H9 (cell line): ENCODE results near the gene PRPSAP2. TPM values are rescaled to one million over a fixed set of nuclear protein-coding genes. Genes with fewer than 3 reads are reported as not detected.

Source experiments
- DNase-seq: peaks from one replicate; pipeline ENCODE4 v3.0.0-alpha.2; 2017
- H2AFZ ChIP-seq: one replicate; pipeline ENCODE4 v1.6.1; 2013; ENCODE audit warnings: mild to moderate bottlenecking, low read length, control low read depth, moderate library complexity
- H2AK5ac ChIP-seq: 2 replicates; pipeline ENCODE4 v1.6.1; 2013; ENCODE audit warnings: low read length, control low read depth, mixed read lengths; ENCODE audit not compliant: insufficient read length
- H2BK120ac ChIP-seq: one replicate; pipeline ENCODE4 v1.6.1; 2013; ENCODE audit warnings: low read depth, mild to moderate bottlenecking, low read length, control low read depth, inconsistent platforms; ENCODE audit not compliant: poor library complexity, severe bottlenecking
- H2BK12ac ChIP-seq: 2 replicates; pipeline ENCODE4 v1.6.1; 2013; ENCODE audit warnings: low read length, control low read depth, mixed read lengths, low read depth; ENCODE audit not compliant: insufficient read length
- H2BK15ac ChIP-seq: 2 replicates; pipeline ENCODE4 v1.6.1; 2013; ENCODE audit warnings: low read depth, low read length, control low read depth
- H2BK20ac ChIP-seq: one replicate; pipeline ENCODE4 v1.6.1; 2013; ENCODE audit warnings: low read depth, mild to moderate bottlenecking, low read length, control low read depth, inconsistent platforms; ENCODE audit not compliant: poor library complexity, severe bottlenecking
- H2BK5ac ChIP-seq: 2 replicates; pipeline ENCODE4 v1.6.1; 2013; ENCODE audit warnings: low read length, control low read depth, mixed read lengths; ENCODE audit not compliant: insufficient read length
- H3K14ac ChIP-seq: 2 replicates; pipeline ENCODE4 v1.6.1; 2013; ENCODE audit warnings: low read length, control low read depth; ENCODE audit not compliant: insufficient read depth
- H3K18ac ChIP-seq: 2 replicates; pipeline ENCODE4 v1.6.1; 2013; ENCODE audit warnings: low read depth, mild to moderate bottlenecking, mixed read lengths, low read length, control low read depth; ENCODE audit not compliant: insufficient read length
- H3K23ac ChIP-seq: 2 replicates; pipeline ENCODE4 v1.6.1; 2013; ENCODE audit warnings: low read length, control low read depth, mixed read lengths, low read depth; ENCODE audit not compliant: insufficient read length
- H3K23me2 ChIP-seq: 2 replicates; pipeline ENCODE4 v1.6.1; 2013; ENCODE audit warnings: low read depth, mild to moderate bottlenecking, mixed read lengths, low read length, control low read depth; ENCODE audit not compliant: insufficient read length, poor library complexity, severe bottlenecking
- H3K27ac ChIP-seq: 2 replicates; pipeline ENCODE4 v1.5.1; 2013; ENCODE audit warnings: low read length, control low read depth, mixed read lengths, low read depth; ENCODE audit not compliant: insufficient read length
- H3K27me3 ChIP-seq: 2 replicates; pipeline ENCODE4 v1.6.1; 2013; ENCODE audit warnings: low read length, control low read depth, inconsistent platforms; ENCODE audit not compliant: insufficient read depth
- H3K4ac ChIP-seq: 2 replicates; pipeline ENCODE4 v1.6.1; 2013; ENCODE audit warnings: low read depth, mild to moderate bottlenecking, control low read depth, inconsistent platforms, low read length, moderate library complexity
- H3K4me1 ChIP-seq: 2 replicates; pipeline ENCODE4 v1.6.1; 2013; ENCODE audit warnings: low read length, control low read depth, inconsistent platforms; ENCODE audit not compliant: insufficient read depth
- H3K4me2 ChIP-seq: 2 replicates; pipeline ENCODE4 v1.6.1; 2013; ENCODE audit warnings: low read length, control low read depth, mixed read lengths; ENCODE audit not compliant: insufficient read length, insufficient read depth
- H3K56ac ChIP-seq: 2 replicates; pipeline ENCODE4 v1.6.1; 2013; ENCODE audit warnings: low read depth, mild to moderate bottlenecking, mixed read lengths, low read length, control low read depth; ENCODE audit not compliant: insufficient read length
- H3K79me1 ChIP-seq: 2 replicates; pipeline ENCODE4 v1.6.1; 2013; ENCODE audit warnings: low read depth, mild to moderate bottlenecking, moderate library complexity, low read length, control low read depth, inconsistent platforms; ENCODE audit not compliant: insufficient read depth, poor library complexity, severe bottlenecking
- H3K79me2 ChIP-seq: 2 replicates; pipeline ENCODE4 v1.6.1; 2013; ENCODE audit warnings: low read length, control low read depth, inconsistent platforms; ENCODE audit not compliant: insufficient read depth
- H3K9ac ChIP-seq: 2 replicates; pipeline ENCODE4 v1.6.1; 2013; ENCODE audit warnings: low read length, control low read depth, mixed read lengths; ENCODE audit not compliant: insufficient read length; ENCODE audit errors: extremely low read depth
- H3K9me3 ChIP-seq: one replicate; pipeline ENCODE4 v1.6.1; 2013; ENCODE audit warnings: low read depth, low read length, inconsistent platforms; ENCODE audit not compliant: control insufficient read depth
- H3T11ph ChIP-seq: one replicate; pipeline ENCODE4 v1.6.1; 2013; ENCODE audit warnings: mild to moderate bottlenecking, low read length, control low read depth, inconsistent platforms
- H4K20me1 ChIP-seq: one replicate; pipeline ENCODE4 v1.6.1; 2013; ENCODE audit not compliant: control insufficient read depth, insufficient read length, insufficient read depth
- H4K5ac ChIP-seq: 2 replicates; pipeline ENCODE4 v1.6.1; 2013; ENCODE audit warnings: low read depth, mild to moderate bottlenecking, mixed read lengths, low read length, control low read depth; ENCODE audit not compliant: insufficient read length
- H4K8ac ChIP-seq: replicated peaks from 2 replicates; pipeline ENCODE4 v1.6.1; 2013; ENCODE audit warnings: low read length, control low read depth, mixed read lengths, low read depth; ENCODE audit not compliant: insufficient read length
- H4K91ac ChIP-seq: 2 replicates; pipeline ENCODE4 v1.6.1; 2013; ENCODE audit warnings: low read depth, mild to moderate bottlenecking, moderate library complexity, mixed read lengths, low read length, control low read depth; ENCODE audit not compliant: insufficient read length
- H3K27ac Mint-ChIP-seq, 3 experiments: 2 replicates in 2 of 3; 3 replicates in 1 of 3; pipeline ENCODE4 v1.8.0; 2020 to 2021; ENCODE audit warnings: mixed read lengths in 3 of 3, mild to moderate bottlenecking in 1 of 3, moderate library complexity in 1 of 3
- H3K27me3 Mint-ChIP-seq: 2 replicates; pipeline ENCODE4 v1.8.0; 2021; ENCODE audit warnings: low read depth, mild to moderate bottlenecking, moderate library complexity, mixed read lengths
- H3K36me3 Mint-ChIP-seq, 3 experiments: 2 replicates in 2 of 3; 3 replicates in 1 of 3; pipeline ENCODE4 v1.8.0; 2020 to 2021; ENCODE audit warnings: low read depth in 3 of 3, mixed read lengths in 3 of 3; ENCODE audit not compliant: insufficient read depth in 1 of 3
- H3K4me1 Mint-ChIP-seq, 2 experiments: 2 replicates each; pipeline ENCODE4 v1.8.0; 2020; ENCODE audit warnings: mixed read lengths in 2 of 2
- H3K4me3 Mint-ChIP-seq, 2 experiments: 2 replicates in 1 of 2; 3 replicates in 1 of 2; pipeline ENCODE4 v1.8.0; 2020 to 2021; ENCODE audit warnings: mild to moderate bottlenecking in 2 of 2, mixed read lengths in 2 of 2, moderate library complexity in 1 of 2
- H3K9me3 Mint-ChIP-seq, 2 experiments: 2 replicates in 1 of 2; 3 replicates in 1 of 2; pipeline ENCODE4 v1.8.0; 2020; ENCODE audit warnings: mild to moderate bottlenecking in 2 of 2, mixed read lengths in 2 of 2, moderate library complexity in 1 of 2
- CTCF ChIP-seq: fragments of 200-600 bp; sonication (generic); conservative IDR thresholded peaks from 3 replicates; pipeline ENCODE4 v1.8.0; 2021; ENCODE audit warnings: antibody characterized with exemption, mild to moderate bottlenecking
- WGBS: extraction: QIAGEN DNeasy Blood & Tissue Kit; methylation state at CpG from one replicate; pipeline ENCODE4 v1.1.7; 2013; ENCODE audit warnings: missing lambda C conversion rate, low lambda C conversion rate, mixed read lengths; ENCODE audit not compliant: insufficient read length; ENCODE audit errors: extremely low coverage; 5-methylcytosine and 5-hydroxymethylcytosine counted together
- total RNA-seq: library from RNA; stranded (reverse); gene quantifications from 2 replicates; pipeline ENCODE4 v1.2.1, GENCODE V29; 2021

The PRPSAP2 gene
- total RNA-seq, 1 experiment from 2014 or later: 58.0 TPM

DNA sequence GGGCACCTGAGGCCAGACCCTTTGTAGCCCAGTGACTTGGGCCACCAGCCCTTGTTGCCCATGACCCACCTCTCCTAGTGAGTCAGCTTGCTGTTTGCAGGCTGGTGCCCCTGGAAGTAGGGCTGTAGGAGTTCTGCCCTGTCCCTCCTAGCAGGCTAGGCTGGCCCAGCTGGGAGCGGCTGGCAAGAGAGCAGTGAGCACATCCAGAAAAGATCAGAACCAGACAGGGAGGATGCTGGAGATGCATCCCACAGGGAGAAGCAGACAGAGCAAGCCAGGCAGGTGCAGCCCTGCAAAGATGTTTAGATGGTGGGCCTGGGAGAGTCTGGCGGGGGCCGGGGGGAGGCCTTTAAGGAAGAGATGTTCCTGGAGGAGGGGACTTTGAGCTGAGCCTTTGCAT is 96.4 kb downstream of the PRPSAP2 start:
- Histone ChIP-seq H3K79me1 (no peaks in the 10 kb centered on the region), H3K79me2 (no peaks in the 10 kb centered on the region), H2BK120ac (no peak overlapping the region), H2AFZ (no peak overlapping the region), H3K27ac (no peak overlapping the region), H3K4ac (no peak overlapping the region), H3K9me3 (no peaks in the 10 kb centered on the region), H4K8ac (no peak overlapping the region), H3K4me1 (no peaks in the 10 kb centered on the region), H3K23me2 (no peaks in the 10 kb centered on the region), H4K5ac (no peak overlapping the region), H4K20me1 (no peaks in the 10 kb centered on the region), H2BK20ac (no peak overlapping the region), H2AK5ac (no peak overlapping the region), H3K18ac (no peak overlapping the region), H4K91ac (no peak overlapping the region), H3K23ac (no peak overlapping the region), H2BK15ac (no peak overlapping the region), H3K56ac (no peak overlapping the region), H3K9ac (no peak overlapping the region), H3K27me3 (no peaks in the 10 kb centered on the region), H3K4me2 (no peak overlapping the region), H2BK5ac (no peak overlapping the region), H3K14ac (no peak overlapping the region; the same call in 1 of the 2 replicates), H2BK12ac (no peak overlapping the region), H3T11ph (no peak overlapping the region)
- Mint-ChIP-seq H3K9me3 (no peaks in the 10 kb centered on the region), H3K4me1 (peaks cover 5 to 8% of the 10 kb centered on the region in 2 experiments; a peak in 2 of 4 replicates), H3K36me3 (no peaks in the 10 kb centered on the region), H3K27ac (no peak overlapping the region), H3K4me3 (no peak overlapping the region), H3K27me3 (no peaks in the 10 kb centered on the region; the same call in 1 of the 2 replicates)
- no CpG with 5 or more reads among the region's 3 CpGs for WGBS
- no peak for DNase-seq
- TF ChIP-seq CTCF: no peak
